HEK293 (cell line): ENCODE results near the gene ARHGAP22.

Experiments
- CTCF ChIA-PET: fragments of 350-600 bp; formaldehyde crosslinking; extraction: SDS; loops from one replicate; lab custom pipeline; 2021; ENCODE audit warnings: antibody characterized with exemption; lab: Yijun Ruan, JAX
- POLR2A ChIA-PET: fragments of 300-600 bp; formaldehyde crosslinking; extraction: SDS; loops from one replicate; lab custom pipeline; 2020; ENCODE audit warnings: antibody characterized with exemption, inconsistent platforms; lab: Yijun Ruan, JAX
- H3K27ac ChIP-seq: fragments of 200-500 bp; sonication (Bioruptor generic); 2 replicates; pipeline ENCODE4 v1.5.1; 2014; ENCODE audit warnings: low read depth, low read length, control low read depth, inconsistent platforms; ENCODE audit errors: extremely low read depth
- H3K36me3 ChIP-seq, 2 experiments: fragments of 200-500 bp in 1 of 2; sonication (Bioruptor generic) in 1 of 2; 1 replicate in 1 of 2; 2 replicates in 1 of 2; pipeline ENCODE4 v1.5.1; 2014 to 2017; ENCODE audit warnings: inconsistent platforms in 2 of 2, low read length in 2 of 2; ENCODE audit not compliant: control insufficient read depth in 2 of 2, insufficient read depth in 1 of 2
- H3K4me1 ChIP-seq: fragments of 200-500 bp; sonication (Bioruptor generic); 2 replicates; pipeline ENCODE4 v1.5.1; 2014; ENCODE audit warnings: mild to moderate bottlenecking, low read length, inconsistent platforms; ENCODE audit not compliant: control insufficient read depth, insufficient read depth
- H3K4me3 ChIP-seq: 2 replicates; pipeline ENCODE4 v1.5.1; 2011; ENCODE audit warnings: low read depth, mild to moderate bottlenecking, control low read depth, low read length, moderate library complexity
- H3K9me3 ChIP-seq: fragments of 200-500 bp; sonication (Bioruptor generic); 2 replicates; pipeline ENCODE4 v1.5.1; 2014; ENCODE audit warnings: low read depth, low read length, inconsistent platforms; ENCODE audit not compliant: control insufficient read depth, insufficient read depth
- HOXD13 ChIP-seq: sonication (generic); formaldehyde crosslinking; IDR thresholded peaks from 2 replicates; pipeline ENCODE4 v1.8.0; 2022; ENCODE audit warnings: missing genetic modification reagents, borderline replicate concordance
- SP3 ChIP-seq: fragments of 450-650 bp; formaldehyde crosslinking; IDR thresholded peaks from 2 replicates; pipeline ENCODE4 v1.5.1; 2016; ENCODE audit warnings: missing biosample characterization, missing genetic modification characterization
- ZIC2 ChIP-seq: fragments of 450-650 bp; formaldehyde crosslinking; IDR thresholded peaks from 2 replicates; pipeline ENCODE4 v1.5.1; 2016; ENCODE audit warnings: missing biosample characterization, missing genetic modification characterization
- ZNF132 ChIP-seq: fragments of 450-650 bp; formaldehyde crosslinking; IDR thresholded peaks from 2 replicates; pipeline ENCODE4 v1.5.1; 2017; ENCODE audit warnings: missing biosample characterization, missing genetic modification characterization, borderline replicate concordance
- ZNF16 ChIP-seq: fragments of 450-650 bp; formaldehyde crosslinking; IDR thresholded peaks from 2 replicates; pipeline ENCODE4 v1.5.1; 2016; ENCODE audit warnings: low read depth, missing biosample characterization, missing genetic modification characterization
- ZNF248 ChIP-seq: fragments of 450-650 bp; formaldehyde crosslinking; IDR thresholded peaks from 2 replicates; pipeline ENCODE4 v1.5.1; 2017; ENCODE audit warnings: missing biosample characterization, missing genetic modification characterization
- ZNF350 ChIP-seq: fragments of 450-650 bp; formaldehyde crosslinking; IDR thresholded peaks from 2 replicates; pipeline ENCODE4 v1.5.0; 2017; ENCODE audit warnings: missing biosample characterization, mild to moderate bottlenecking, missing genetic modification characterization
- ZNF416 ChIP-seq: fragments of 450-650 bp; formaldehyde crosslinking; IDR thresholded peaks from 2 replicates; pipeline ENCODE4 v1.5.1; 2016; ENCODE audit warnings: missing biosample characterization, missing genetic modification characterization
- ZNF521 ChIP-seq: fragments of 450-650 bp; formaldehyde crosslinking; IDR thresholded peaks from 2 replicates; pipeline ENCODE4 v1.5.1; 2017; ENCODE audit warnings: missing biosample characterization, mild to moderate bottlenecking, missing genetic modification characterization
- ZNF529 ChIP-seq: fragments of 450-650 bp; formaldehyde crosslinking; IDR thresholded peaks from 2 replicates; pipeline ENCODE4 v1.5.1; 2017; ENCODE audit warnings: missing genetic modification characterization, missing biosample characterization; ENCODE audit not compliant: insufficient replicate concordance
- ZNF777 ChIP-seq: fragments of 450-650 bp; formaldehyde crosslinking; IDR thresholded peaks from 2 replicates; pipeline ENCODE4 v1.5.1; 2017; ENCODE audit warnings: missing biosample characterization, missing genetic modification characterization, borderline replicate concordance
- ZNF785 ChIP-seq: fragments of 450-650 bp; formaldehyde crosslinking; IDR thresholded peaks from 2 replicates; pipeline ENCODE4 v1.5.1; 2016; ENCODE audit warnings: missing biosample characterization, missing genetic modification characterization
- ZNF791 ChIP-seq: fragments of 450-650 bp; formaldehyde crosslinking; IDR thresholded peaks from 2 replicates; pipeline ENCODE4 v1.5.1; 2016; ENCODE audit warnings: missing biosample characterization, missing genetic modification characterization
- TF ChIP-seq, protein P1 (sequence below): fragments of 450-650 bp; formaldehyde crosslinking; IDR thresholded peaks from 2 replicates; pipeline ENCODE4 v1.5.1; 2016; ENCODE audit warnings: missing biosample characterization, missing genetic modification characterization
- TF ChIP-seq, protein P2 (sequence below): fragments of 450-650 bp; formaldehyde crosslinking; IDR thresholded peaks from 2 replicates; pipeline ENCODE4 v1.5.1; 2016; ENCODE audit warnings: missing biosample characterization, missing genetic modification characterization

Gene ARHGAP22

DNA sequence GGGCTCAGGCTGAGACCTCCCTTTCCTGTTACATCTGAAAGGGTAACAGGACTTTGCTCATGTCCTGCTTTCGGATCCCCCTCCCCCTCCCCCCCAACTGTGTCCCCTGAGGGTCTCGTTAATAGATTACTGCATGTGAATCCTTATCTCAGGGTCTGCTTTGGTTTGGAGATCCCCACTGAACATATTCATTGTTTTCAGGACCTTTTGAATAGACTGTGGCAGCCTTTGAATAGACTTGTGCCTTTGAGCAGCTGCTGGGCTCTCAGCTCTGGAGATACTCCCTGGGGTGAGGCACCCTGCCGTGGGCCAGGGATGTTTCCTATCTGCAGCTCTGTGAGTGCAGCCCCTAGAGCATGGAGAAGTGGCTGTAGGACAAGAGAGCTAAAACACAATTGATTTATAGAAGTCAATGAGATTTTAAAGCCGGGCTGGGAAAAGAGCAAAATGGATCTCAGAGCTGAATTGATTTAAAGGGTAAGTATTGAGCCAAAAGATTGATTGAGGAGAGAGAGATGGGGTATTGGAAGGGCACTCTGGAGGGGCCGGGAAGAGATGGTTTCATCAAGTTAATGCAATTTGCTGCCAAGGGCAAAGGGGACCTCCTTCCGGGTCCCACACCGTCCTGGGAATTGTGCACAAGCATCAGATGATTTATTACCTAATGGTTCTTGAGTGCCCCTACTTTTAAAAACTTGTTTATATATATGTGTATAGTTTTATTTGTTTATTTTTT, 9.9 kb downstream of the ARHGAP22 start:
- no peak overlapping the region for H3K27ac ChIP-seq
- H3K4me1 ChIP-seq, result 0 out of 2 replicates have a peak, but pooled peaks cover 2% of the 10 kb centered on the region
- H3K4me3 ChIP-seq, result no peak overlapping the region
- H3K36me3 ChIP-seq, result no peaks in the 10 kb centered on the region
- H3K9me3 ChIP-seq, result no peaks in the 10 kb centered on the region
- TF ChIP-seq ZNF132 (tag by site-specific recombination) (no peak), ZIC2 (tag by site-specific recombination) (peak; percentile 87)
- TF ChIP-seq, all 188 proteins: peak for 1
- CTCF ChIA-PET, result interaction anchor here (0.8 to 1.9 kb wide), 5 partner anchors 11 to 70 kb away, joined by 3 to 9 read pairs (median 5); no protein-coding TSS in a partner anchor
- POLR2A ChIA-PET, result no interaction called here

DNA sequence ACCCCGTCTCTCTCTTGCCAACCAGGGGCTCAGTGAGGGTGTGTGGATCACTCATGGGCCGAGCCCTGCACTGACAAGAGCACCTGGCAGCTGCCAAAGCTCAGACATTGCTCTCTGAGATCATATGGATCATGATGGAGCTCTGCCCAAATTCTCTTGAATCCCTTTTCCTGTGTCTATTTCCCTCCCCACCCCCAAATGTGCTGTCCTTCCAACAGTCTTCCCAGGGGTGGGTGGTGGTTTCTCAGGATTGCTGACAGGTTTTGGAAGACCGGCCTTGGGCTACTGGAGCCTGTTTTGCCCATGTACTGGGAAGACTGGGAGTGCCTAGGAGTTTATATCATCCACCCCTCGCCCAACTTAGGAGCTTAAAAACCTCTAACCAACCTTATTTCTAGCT, 10.5 kb downstream of the ARHGAP22 start:
- no peak for TF ChIP-seq ZNF529 (tag by site-specific recombination)
- TF ChIP-seq ZNF777, result no peak
- TF ChIP-seq, protein P1, sequence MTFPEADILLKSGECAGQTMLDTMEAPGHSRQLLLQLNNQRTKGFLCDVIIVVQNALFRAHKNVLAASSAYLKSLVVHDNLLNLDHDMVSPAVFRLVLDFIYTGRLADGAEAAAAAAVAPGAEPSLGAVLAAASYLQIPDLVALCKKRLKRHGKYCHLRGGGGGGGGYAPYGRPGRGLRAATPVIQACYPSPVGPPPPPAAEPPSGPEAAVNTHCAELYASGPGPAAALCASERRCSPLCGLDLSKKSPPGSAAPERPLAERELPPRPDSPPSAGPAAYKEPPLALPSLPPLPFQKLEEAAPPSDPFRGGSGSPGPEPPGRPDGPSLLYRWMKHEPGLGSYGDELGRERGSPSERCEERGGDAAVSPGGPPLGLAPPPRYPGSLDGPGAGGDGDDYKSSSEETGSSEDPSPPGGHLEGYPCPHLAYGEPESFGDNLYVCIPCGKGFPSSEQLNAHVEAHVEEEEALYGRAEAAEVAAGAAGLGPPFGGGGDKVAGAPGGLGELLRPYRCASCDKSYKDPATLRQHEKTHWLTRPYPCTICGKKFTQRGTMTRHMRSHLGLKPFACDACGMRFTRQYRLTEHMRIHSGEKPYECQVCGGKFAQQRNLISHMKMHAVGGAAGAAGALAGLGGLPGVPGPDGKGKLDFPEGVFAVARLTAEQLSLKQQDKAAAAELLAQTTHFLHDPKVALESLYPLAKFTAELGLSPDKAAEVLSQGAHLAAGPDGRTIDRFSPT (tag by site-specific recombination), result no peak
- no peak for TF ChIP-seq HOXD13 (CRISPR knock-in tag)
- TF ChIP-seq ZNF248 (tag by site-specific recombination), result no peak
- no peak for TF ChIP-seq ZNF16 (tag by site-specific recombination)
- no peak overlapping the region for H3K4me3 ChIP-seq
- H3K4me1 ChIP-seq, result 0 out of 2 replicates have a peak, but pooled peaks cover 2% of the 10 kb centered on the region
- CTCF ChIA-PET, result interaction anchor here (0.8 to 1.9 kb wide), 4 partner anchors 11 to 70 kb away, joined by 3 to 9 read pairs (median 6); no protein-coding TSS in a partner anchor
- no peaks in the 10 kb centered on the region for H3K9me3 ChIP-seq
- POLR2A ChIA-PET, result no interaction called here
- H3K27ac ChIP-seq, result no peak overlapping the region
- H3K36me3 ChIP-seq, result no peaks in the 10 kb centered on the region

DNA sequence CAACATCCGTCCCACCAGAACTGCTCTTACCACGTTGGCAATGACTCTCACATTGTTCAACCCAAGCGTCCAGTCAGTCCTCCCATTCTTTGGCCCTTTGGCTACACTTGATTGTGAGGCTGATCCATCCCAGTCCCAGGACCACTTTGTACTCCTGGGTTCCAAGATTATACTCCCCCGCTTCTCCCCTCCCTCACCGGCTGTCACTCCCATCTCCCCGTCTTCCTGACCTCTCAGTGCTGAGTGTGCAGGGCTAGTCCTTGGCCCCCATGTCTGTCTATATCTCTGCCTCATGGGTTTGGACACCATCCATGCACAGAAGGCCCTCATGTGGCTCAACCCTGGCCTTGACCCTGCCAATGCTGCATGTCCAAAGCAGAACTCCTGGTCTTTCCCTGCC, 12.5 kb downstream of the ARHGAP22 start:
- H3K9me3 ChIP-seq, result no peaks in the 10 kb centered on the region
- H3K4me3 ChIP-seq, result no peak overlapping the region
- ChIA-PET CTCF (interaction anchor here (0.8 to 1.7 kb wide), 3 partner anchors 15 to 64 kb away, joined by 3 to 7 read pairs (median 3); no protein-coding TSS in a partner anchor), POLR2A (no interaction called here)
- no peaks in the 10 kb centered on the region for H3K36me3 ChIP-seq
- H3K27ac ChIP-seq, result no peak overlapping the region
- 0 out of 2 replicates have a peak, but pooled peaks cover 2% of the 10 kb centered on the region for H3K4me1 ChIP-seq
- TF ChIP-seq ZNF416 (tag by site-specific recombination) (no peak), ZNF785 (tag by site-specific recombination) (no peak), SP3 (tag by site-specific recombination) (no peak)
- TF ChIP-seq, all 188 proteins: peak for 0

DNA sequence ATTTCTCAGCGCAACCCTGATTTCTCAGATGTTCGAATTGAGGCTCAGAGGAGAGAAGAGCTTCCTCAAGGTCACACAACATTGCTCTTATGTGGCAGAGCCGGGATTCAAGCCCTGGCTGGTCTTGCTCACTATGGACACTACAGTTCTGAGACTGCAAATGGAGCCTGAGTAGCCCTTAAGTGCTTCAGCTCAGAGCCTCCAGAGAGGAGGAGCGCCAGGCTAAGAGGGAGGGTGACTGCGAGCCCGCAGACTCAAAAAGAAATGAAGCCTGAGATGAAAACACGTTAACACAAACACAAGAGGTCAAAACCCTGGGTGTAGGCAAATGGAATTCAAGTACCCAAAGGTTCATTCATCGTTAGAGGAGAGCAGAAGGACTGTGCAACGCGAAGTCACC, 13.9 kb downstream of the ARHGAP22 start:
- H3K9me3 ChIP-seq, result no peaks in the 10 kb centered on the region
- CTCF ChIA-PET, result interaction anchor here (1.2 kb wide), 1 partner anchor 40 kb away, joined by 4 read pairs; no protein-coding TSS in a partner anchor

More for the DNA sequence above, 13.9 kb downstream of the ARHGAP22 start:
- POLR2A ChIA-PET, result no interaction called here
- H3K4me3 ChIP-seq, result no peak overlapping the region
- H3K36me3 ChIP-seq, result no peaks in the 10 kb centered on the region
- no peak overlapping the region for H3K27ac ChIP-seq
- H3K4me1 ChIP-seq, result 0 out of 2 replicates have a peak, but pooled peaks cover 2% of the 10 kb centered on the region
- TF ChIP-seq ZNF791 (tag by site-specific recombination) (no peak), ZNF350 (tag by site-specific recombination) (no peak), ZNF521 (tag by site-specific recombination) (no peak)
- TF ChIP-seq, protein P2, sequence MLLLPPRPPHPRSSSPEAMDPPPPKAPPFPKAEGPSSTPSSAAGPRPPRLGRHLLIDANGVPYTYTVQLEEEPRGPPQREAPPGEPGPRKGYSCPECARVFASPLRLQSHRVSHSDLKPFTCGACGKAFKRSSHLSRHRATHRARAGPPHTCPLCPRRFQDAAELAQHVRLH (tag by site-specific recombination), result no peak
